Measurements from ENCODE around the gene HK3.
A peak's percentile ranks its signal among the peaks of the same experiment; 100 is the strongest.

The HK3 gene

DNA sequence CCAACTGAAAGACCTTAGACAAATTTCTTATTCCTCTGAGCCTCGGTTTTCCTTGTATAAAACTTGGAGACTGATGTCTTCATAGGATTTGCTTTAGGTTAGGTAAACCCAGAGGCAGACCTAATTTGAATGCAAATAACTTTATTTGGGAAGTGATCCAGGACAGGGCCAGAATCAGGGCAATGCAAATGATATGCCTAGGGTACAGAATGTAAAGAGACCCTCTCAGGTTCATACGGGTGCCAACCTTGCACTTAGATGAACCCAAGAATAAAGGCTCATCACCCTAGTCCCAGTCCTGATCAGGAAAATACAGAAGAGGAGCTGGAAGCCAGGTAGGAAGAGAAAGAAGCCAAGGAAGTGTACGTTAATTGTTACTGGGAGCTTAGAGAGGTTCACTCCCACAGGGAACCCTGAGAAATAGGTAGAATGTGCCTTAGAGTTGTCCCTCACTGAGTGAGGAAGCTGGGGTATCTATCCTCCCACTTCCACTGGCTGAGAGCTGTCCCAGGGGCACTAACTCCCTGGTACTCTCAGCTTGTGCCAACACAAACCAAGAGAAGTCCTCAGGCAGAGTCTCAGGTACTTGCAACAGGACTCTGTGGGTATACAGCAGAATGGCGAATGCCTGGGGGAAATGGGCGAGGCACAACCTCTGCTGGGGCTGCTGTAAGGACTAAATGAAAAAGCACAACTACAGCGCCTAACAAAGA, 3.1 kb upstream of the HK3 start:
- FAIRE-seq (no peak), DNase-seq (ENCODE audit: low spot score) (no peak)

- FAIRE-seq (peak; percentile 38), DNase-seq (ENCODE audit: low spot score) (peak; percentile 54)
These were observed 2.3 kb upstream of the HK3 start for GRCh38 chr5:176901260-176902101.

- no peak for FAIRE-seq
These were observed 1.6 kb upstream of the HK3 start for GRCh38 chr5:176900780-176901204.

GRCh38 chr5:176899946-176900779, 1.0 kb upstream of the HK3 start:
- FAIRE-seq: no peak
- no peak for DNase-seq (ENCODE audit: low spot score)

More at GRCh38 chr5:176900780-176901204, 1.6 kb upstream of the HK3 start:
- DNase-seq (ENCODE audit: low spot score): no peak

GRCh38 chr5:176897263-176897662, 1.9 kb downstream of the HK3 start:
- DNase-seq (ENCODE audit: low spot score) (no peak), FAIRE-seq (no peak)

- FAIRE-seq (no peak), DNase-seq (ENCODE audit: low spot score) (no peak)
These were observed 3.3 kb downstream of the HK3 start for GRCh38 chr5:176895831-176896230.

GRCh38 chr5:176894298-176894697, 4.8 kb downstream of the HK3 start:
- FAIRE-seq (no peak), DNase-seq (ENCODE audit: low spot score) (no peak)

DNA sequence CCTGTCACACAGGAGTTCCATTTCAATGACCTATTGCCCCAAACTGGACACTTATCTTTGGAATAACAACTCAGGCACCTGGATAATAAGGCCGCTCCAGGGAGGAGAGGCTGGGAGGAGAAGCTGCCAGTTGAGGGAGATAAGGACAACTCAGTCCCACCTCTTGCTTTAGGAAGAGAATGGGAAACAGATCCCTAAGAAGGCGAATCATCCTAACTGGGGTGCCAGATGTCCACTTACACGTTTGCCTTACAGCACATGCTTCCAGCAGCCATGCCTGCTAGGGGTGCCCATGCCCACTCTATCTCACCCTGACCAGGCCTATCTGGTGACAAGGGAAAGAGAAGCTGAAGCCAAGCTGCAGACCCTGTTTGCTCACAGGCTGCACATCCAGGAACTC, 6.5 kb downstream of the HK3 start:
- FAIRE-seq: no peak
- no peak for DNase-seq (ENCODE audit: low spot score)

DNA sequence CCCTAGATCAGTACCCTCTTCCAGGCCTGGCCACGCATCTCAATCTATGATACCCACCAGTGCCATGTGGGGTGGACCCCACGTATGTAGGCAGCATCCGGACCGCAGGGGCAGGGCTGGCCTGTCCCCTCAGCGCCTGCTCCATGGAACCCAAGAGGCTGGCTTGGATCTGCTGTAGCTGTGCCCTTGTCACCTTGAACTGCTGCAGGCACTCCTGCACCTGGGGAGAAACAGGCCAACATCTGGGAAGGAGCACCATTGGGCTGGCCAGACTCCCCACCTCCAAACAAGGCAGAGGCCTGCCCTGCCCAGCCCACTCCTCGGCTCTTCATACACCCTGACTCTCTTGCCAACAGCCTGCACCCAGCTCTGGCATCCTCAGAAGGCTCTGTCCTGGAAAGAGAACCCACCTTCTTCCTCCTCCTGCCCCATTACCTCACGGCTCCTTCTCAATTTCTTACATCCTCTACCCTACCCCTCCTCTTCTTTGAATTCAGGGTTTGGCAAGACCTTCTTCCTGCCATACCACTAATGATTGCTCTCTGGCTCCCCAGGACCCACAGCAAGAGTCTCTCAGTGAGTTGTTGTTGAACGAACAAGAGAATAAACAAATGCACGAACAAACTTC, 7.7 kb downstream of the HK3 start:
- DNase-seq (ENCODE audit: low spot score) (no peak), FAIRE-seq (no peak)

DNA sequence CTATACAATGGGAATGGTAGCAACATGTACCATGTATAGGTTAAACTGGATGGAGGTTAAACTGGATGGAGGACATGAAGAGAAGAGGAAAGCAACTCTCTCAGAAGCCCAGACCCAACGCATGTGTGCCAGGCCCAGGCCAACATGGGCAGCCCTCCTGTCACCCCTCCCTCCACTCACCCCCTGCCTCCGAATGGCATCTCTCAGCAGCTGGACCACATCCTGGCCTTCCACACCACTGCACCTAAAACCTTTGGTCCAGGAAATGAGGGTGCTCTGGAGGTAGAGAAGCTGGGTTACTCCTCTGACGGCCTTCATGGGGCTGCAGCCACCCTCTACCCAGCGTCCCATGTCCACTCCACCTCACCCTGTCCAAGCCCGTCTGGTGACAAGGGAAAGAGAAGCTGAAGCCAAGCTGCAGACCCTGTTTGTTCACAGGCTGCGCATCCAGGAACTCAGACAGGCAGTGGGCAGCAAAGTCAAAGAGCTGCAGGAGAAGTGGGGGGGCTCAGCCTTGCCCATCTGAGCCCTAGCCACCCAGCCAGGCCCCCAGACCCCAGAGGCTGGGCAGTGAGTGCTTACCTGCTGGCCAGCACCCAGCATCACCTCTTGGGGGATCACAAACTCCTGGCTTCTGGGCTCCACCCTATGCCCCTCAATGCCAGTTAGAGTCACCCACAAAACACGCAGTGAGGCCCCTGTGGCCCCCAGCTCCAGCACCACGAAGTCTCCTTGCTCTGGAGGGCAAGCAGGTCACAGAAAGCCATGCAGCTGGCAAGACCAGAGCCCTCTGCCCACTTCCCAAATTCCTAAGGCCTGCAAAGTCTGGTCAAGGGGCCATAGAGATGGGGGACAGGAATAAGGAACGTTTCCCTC, 8.5 kb downstream of the HK3 start:
- no peak for FAIRE-seq
- DNase-seq (ENCODE audit: low spot score): no peak

- FAIRE-seq: no peak
- DNase-seq (ENCODE audit: low spot score): no peak
These were observed 9.5 kb downstream of the HK3 start for GRCh38 chr5:176889321-176890280.

- FAIRE-seq: no peak
- DNase-seq (ENCODE audit: low spot score): no peak
These were observed 10.3 kb downstream of the HK3 start for GRCh38 chr5:176888865-176889165.

GRCh38 chr5:176888016-176888864, 10.9 kb downstream of the HK3 start:
- FAIRE-seq (no peak), DNase-seq (ENCODE audit: low spot score) (no peak)

DNA sequence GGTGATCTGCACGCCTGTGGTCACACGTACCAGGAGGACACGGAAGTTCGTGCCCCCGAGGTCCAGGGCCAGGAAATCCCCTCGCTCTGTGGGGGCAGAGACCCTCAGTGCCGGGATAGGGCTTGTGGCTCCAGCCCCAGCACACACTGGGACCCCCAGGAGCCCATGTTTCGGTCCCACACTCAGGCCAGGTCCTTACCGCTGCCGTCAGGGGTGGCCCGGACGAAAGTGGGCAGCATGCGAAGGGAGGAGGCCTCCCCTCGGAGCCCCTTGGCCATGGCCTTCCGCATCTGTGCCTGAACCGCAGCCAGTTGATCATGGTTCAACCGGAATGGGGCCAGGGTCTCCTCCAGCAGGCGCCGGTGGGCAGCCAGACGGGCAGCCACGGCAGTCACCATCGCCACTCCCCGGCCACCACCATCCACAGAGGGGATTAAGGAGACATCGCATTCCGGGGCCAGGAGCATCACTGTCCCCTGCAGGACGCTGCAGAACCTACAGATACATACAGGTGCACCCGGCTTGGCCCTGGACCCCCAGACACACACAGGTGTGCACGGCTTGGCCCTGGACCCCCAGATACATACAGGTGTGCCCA, 11.8 kb downstream of the HK3 start:
- DNase-seq (ENCODE audit: low spot score) (no peak), FAIRE-seq (no peak)

- DNase-seq (ENCODE audit: low spot score): no peak
- no peak for FAIRE-seq
These were observed 12.6 kb downstream of the HK3 start for GRCh38 chr5:176886336-176887251.

- no peak for FAIRE-seq
- no peak for DNase-seq (ENCODE audit: low spot score)
These were observed 14.6 kb downstream of the HK3 start for GRCh38 chr5:176884571-176884890.

Measured in RCC 7860 (cell line).